Common myeloid progenitor, CD34-positive (primary cell): ENCODE results near the gene MYO1D.
A peak's percentile ranks its signal among the peaks of the same experiment; 100 is the strongest.

ENCODE experiments used
- CTCF ChIA-PET: fragments of 350-600 bp; sonication (Branson Sonifier 250); formaldehyde crosslinking; loops from one replicate; lab custom pipeline; 2021; ENCODE audit warnings: antibody characterized with exemption; lab: Charles Lee
- POLR2A ChIA-PET: fragments of 350-600 bp; sonication (Branson Sonifier 250); formaldehyde crosslinking; loops from one replicate; lab custom pipeline; 2021; ENCODE audit warnings: antibody characterized with exemption; lab: Charles Lee
- DNase-seq, 3 donors: peaks; one replicate each; pipeline versions ENCODE4 v3.0.0 to v3.0.0-alpha.2; 2013
- H3K27ac ChIP-seq, 2 experiments: 1 replicate in 1 of 2; 2 replicates in 1 of 2; pipeline ENCODE4 v1.7.0; 2013; ENCODE audit warnings: inconsistent platforms in 2 of 2, low read length in 2 of 2, mild to moderate bottlenecking in 2 of 2, low read depth in 1 of 2, moderate library complexity in 1 of 2; ENCODE audit not compliant: severe bottlenecking in 2 of 2, insufficient read depth in 1 of 2, poor library complexity in 1 of 2
- H3K27me3 ChIP-seq, 5 experiments: replicated peaks in 2 of 5; 1 replicate in 3 of 5; 2 replicates in 2 of 5; pipeline versions ENCODE4 v1.6.1 to v1.7.0; 2013; ENCODE audit warnings: low read length in 4 of 5, mild to moderate bottlenecking in 2 of 5, moderate library complexity in 2 of 5, inconsistent platforms in 1 of 5; ENCODE audit not compliant: insufficient read depth in 5 of 5, control insufficient read depth in 4 of 5
- H3K36me3 ChIP-seq, 4 experiments: 1 replicate in 2 of 4; 2 replicates in 2 of 4; pipeline versions ENCODE4 v1.6.1 to v1.7.0; 2013; ENCODE audit warnings: low read length in 3 of 4, control low read depth in 1 of 4, mild to moderate bottlenecking in 1 of 4; ENCODE audit not compliant: control insufficient read depth in 4 of 4, insufficient read depth in 4 of 4
- H3K4me1 ChIP-seq, 4 experiments: 1 replicate in 3 of 4; 2 replicates in 1 of 4; pipeline versions ENCODE4 v1.6.1 to v1.7.1; 2013; ENCODE audit warnings: low read length in 3 of 4, mild to moderate bottlenecking in 3 of 4, control low read depth in 1 of 4, inconsistent platforms in 1 of 4, moderate library complexity in 1 of 4; ENCODE audit not compliant: control insufficient read depth in 4 of 4, insufficient read depth in 4 of 4; ENCODE audit errors: control extremely low read depth in 1 of 4
- H3K4me3 ChIP-seq, 7 experiments: 1 replicate in 4 of 7; 2 replicates in 3 of 7; pipeline versions ENCODE4 v1.5.1 to v1.7.0; 2013; ENCODE audit warnings: mild to moderate bottlenecking in 7 of 7, low read length in 6 of 7, moderate library complexity in 6 of 7, inconsistent platforms in 2 of 7, low read depth in 2 of 7, control low read depth in 1 of 7; ENCODE audit not compliant: insufficient read depth in 4 of 7, control insufficient read depth in 1 of 7; ENCODE audit errors: extremely low read depth in 1 of 7
- H3K9me3 ChIP-seq, 5 experiments: 1 replicate in 4 of 5; 2 replicates in 1 of 5; pipeline versions ENCODE4 v1.6.1 to v1.7.1; 2013; ENCODE audit warnings: low read length in 4 of 5, mild to moderate bottlenecking in 2 of 5, inconsistent platforms in 1 of 5, low read depth in 1 of 5, moderate library complexity in 1 of 5; ENCODE audit not compliant: control insufficient read depth in 4 of 5, insufficient read depth in 2 of 5; ENCODE audit errors: control extremely low read depth in 1 of 5
- WGBS: methylation state at CpG from one replicate; pipeline ENCODE4 v1.1.5; 2013; ENCODE audit not compliant: insufficient coverage; 5-methylcytosine and 5-hydroxymethylcytosine counted together

MYO1D gene

GRCh38 chr17:32659419-32659842 lies 217.5 kb downstream of the MYO1D start:
- Histone ChIP-seq H3K27ac (no peak overlapping the region), H3K4me3 (no peak overlapping the region), H3K4me1 (peaks cover 0 to 12% (median 4%) of the 10 kb centered on the region in 4 experiments), H3K36me3 (no peaks in the 10 kb centered on the region), H3K27me3 (no peaks in the 10 kb centered on the region), H3K9me3 (no peaks in the 10 kb centered on the region)
- 0% methylated on average over 1 of the region's 5 CpGs for WGBS
- POLR2A ChIA-PET, result no interaction called here
- CTCF ChIA-PET, result interaction anchor here (1.1 to 2.0 kb wide), 11 partner anchors 9 to 176 kb away, joined by 3 to 8 read pairs (median 4); no protein-coding TSS in a partner anchor
- DNase-seq, result peak; percentile 66 to 84 (median 78)

GRCh38 chr17:32658470-32659418 lies 218.2 kb downstream of the MYO1D start:
- no peaks in the 10 kb centered on the region for H3K27me3 ChIP-seq
- ChIA-PET POLR2A (interaction anchor here (0.5 to 0.7 kb wide), 2 partner anchors 11 to 158 kb away, joined by 3 read pairs; no protein-coding TSS in a partner anchor), CTCF (interaction anchor here (1.1 to 2.0 kb wide), 11 partner anchors 10 to 175 kb away, joined by 3 to 8 read pairs (median 4); no protein-coding TSS in a partner anchor)
- DNase-seq, result peak in 2 of 3 donors; percentile 46 to 67
- 70% methylated on average over 15 of the region's 23 CpGs for WGBS
- H3K36me3 ChIP-seq, result no peaks in the 10 kb centered on the region
- H3K4me1 ChIP-seq, result peaks cover 0 to 14% (median 6%) of the 10 kb centered on the region in 4 experiments
- no peak overlapping the region for H3K27ac ChIP-seq
- H3K9me3 ChIP-seq, result no peaks in the 10 kb centered on the region
- no peak overlapping the region for H3K4me3 ChIP-seq

GRCh38 chr17:32656886-32657285 lies 220.0 kb downstream of the MYO1D start:
- Histone ChIP-seq H3K27me3 (no peaks in the 10 kb centered on the region), H3K4me3 (no peak overlapping the region), H3K27ac (no peak overlapping the region), H3K36me3 (peaks cover 0 to 3% (median 0%) of the 10 kb centered on the region in 4 experiments), H3K4me1 (peaks cover 0 to 14% (median 6%) of the 10 kb centered on the region in 4 experiments), H3K9me3 (no peaks in the 10 kb centered on the region)
- ChIA-PET POLR2A (no interaction called here), CTCF (no interaction called here)
- WGBS, result no CpG with 5 or more reads among the region's 1 CpG
- DNase-seq, result no peak

GRCh38 chr17:32654324-32654723 lies 222.6 kb downstream of the MYO1D start:
- Histone ChIP-seq H3K27ac (no peak overlapping the region), H3K36me3 (peaks cover 0 to 6% (median 3%) of the 10 kb centered on the region in 4 experiments), H3K9me3 (peaks cover 3 to 13% (median 4%) of the 10 kb centered on the region in 5 experiments), H3K4me1 (peaks cover 0 to 14% (median 6%) of the 10 kb centered on the region in 4 experiments), H3K4me3 (no peak overlapping the region), H3K27me3 (no peaks in the 10 kb centered on the region)
- DNase-seq, result no peak
- CTCF ChIA-PET, result interaction anchor here (1.3 to 1.4 kb wide), 2 partner anchors 14 to 101 kb away, joined by 4 read pairs; no protein-coding TSS in a partner anchor
- WGBS, result 70% methylated on average over 3 of the region's 3 CpGs
- POLR2A ChIA-PET, result no interaction called here

- POLR2A ChIA-PET, result no interaction called here
- no peak overlapping the region for H3K27ac ChIP-seq
- H3K4me3 ChIP-seq, result no peak overlapping the region
- no peak for DNase-seq
- peaks cover 0 to 3% (median 1%) of the 10 kb centered on the region in 4 experiments for H3K4me1 ChIP-seq
- 100% methylated on average over 2 of the region's 2 CpGs for WGBS
- CTCF ChIA-PET, result no interaction called here
- H3K27me3 ChIP-seq, result no peaks in the 10 kb centered on the region
- peaks cover 0 to 6% (median 3%) of the 10 kb centered on the region in 4 experiments for H3K36me3 ChIP-seq
- H3K9me3 ChIP-seq, result peaks cover 3 to 13% (median 4%) of the 10 kb centered on the region in 5 experiments
Measured at GRCh38 chr17:32651084-32651483, 225.8 kb downstream of the MYO1D start.

GRCh38 chr17:32648450-32648849 lies 228.5 kb downstream of the MYO1D start:
- POLR2A ChIA-PET, result no interaction called here
- no peaks in the 10 kb centered on the region for H3K27me3 ChIP-seq

More at GRCh38 chr17:32648450-32648849, 228.5 kb downstream of the MYO1D start:
- no peak overlapping the region for H3K4me3 ChIP-seq
- no peaks in the 10 kb centered on the region for H3K4me1 ChIP-seq
- peaks cover 3 to 13% (median 4%) of the 10 kb centered on the region in 5 experiments for H3K9me3 ChIP-seq
- no peak for DNase-seq
- H3K27ac ChIP-seq, result no peak overlapping the region
- peaks cover 0 to 6% (median 3%) of the 10 kb centered on the region in 4 experiments for H3K36me3 ChIP-seq
- CTCF ChIA-PET, result interaction anchor here (1.7 kb wide), 1 partner anchor 11 kb away, joined by 6 read pairs; no protein-coding TSS in a partner anchor
- WGBS, result no CpG with 5 or more reads among the region's 2 CpGs
